HepG2 (cell line): ENCODE results near the gene AKT3. TPM values are rescaled to one million over a fixed set of nuclear protein-coding genes. Genes with fewer than 3 reads are reported as not detected.

Experiments
- ATAC-seq: fragments of 200-7000 bp; cut with Tn5 transposase; 3 replicates; pipeline ENCODE4 v1.9.1; 2020; ENCODE audit warnings: mild to moderate bottlenecking, moderate library complexity
- BruUV-seq: library from RNA; stranded (reverse); fragments of 400-500 nt; replicated peaks from 2 replicates; lab custom pipeline; 2021; lab: Mats Ljungman, UMichigan
- CTCF ChIA-PET: fragments of 300-600 bp; formaldehyde crosslinking; extraction: SDS; loops from one replicate; lab custom pipeline; 2021; ENCODE audit warnings: low total read pairs, inconsistent platforms, low intra/inter-chr PET ratio; lab: Yijun Ruan, JAX
- POLR2A ChIA-PET: fragments of 350-600 bp; sonication (Branson Sonifier 250); formaldehyde crosslinking; loops from one replicate; lab custom pipeline; 2020; ENCODE audit warnings: antibody characterized with exemption, inconsistent platforms; lab: Yijun Ruan, JAX
- DNase-seq: peaks from one replicate; pipeline ENCODE4 v3.0.0-alpha.2; 2015; ENCODE audit warnings: low spot score
- FAIRE-seq: peaks from 3 replicates; lab custom pipeline; 2011; peaks lifted over from hg19 to GRCh38; lab: Jason Lieb, UNC
- H2AFZ ChIP-seq: one replicate; pipeline ENCODE4 v1.6.1; 2011; ENCODE audit warnings: low read length, inconsistent platforms
- H3K27ac ChIP-seq: fragments of 300-600 bp; 3 replicates; pipeline ENCODE4 v1.8.0; 2011; ENCODE audit warnings: mixed run types, mild to moderate bottlenecking, mixed read lengths, low read length, inconsistent platforms; ENCODE audit not compliant: insufficient read depth; ENCODE audit errors: extremely low read length
- H3K27me3 ChIP-seq, 2 experiments: fragments of 200-600 bp in 1 of 2; 2 replicates in 1 of 2; 3 replicates in 1 of 2; pipeline versions ENCODE4 v1.6.0 to v1.8.0; 2011; ENCODE audit warnings: low read length in 2 of 2, mild to moderate bottlenecking in 2 of 2, moderate library complexity in 2 of 2, inconsistent platforms in 1 of 2; ENCODE audit not compliant: insufficient read depth in 2 of 2, control insufficient read depth in 1 of 2
- H3K36me3 ChIP-seq, 2 experiments: fragments of 200-600 bp in 1 of 2; replicated peaks in 1 of 2; 2 replicates in 1 of 2; 3 replicates in 1 of 2; pipeline versions ENCODE4 v1.5.1 to v1.8.0; 2011; ENCODE audit warnings: low read length in 2 of 2, inconsistent platforms in 1 of 2; ENCODE audit not compliant: insufficient read depth in 2 of 2, control insufficient read depth in 1 of 2
- H3K4me1 ChIP-seq: 2 replicates; pipeline ENCODE4 v1.5.1; 2012; ENCODE audit warnings: low read length, inconsistent platforms; ENCODE audit not compliant: insufficient read depth
- H3K4me2 ChIP-seq: 2 replicates; pipeline ENCODE4 v1.6.0; 2011; ENCODE audit warnings: low read depth, low read length, inconsistent platforms
- H3K4me3 ChIP-seq, 3 experiments: fragments of 200-600 bp in 1 of 3; sonication (generic), shearing (Covaris generic) in 1 of 3; replicated peaks in 1 of 3; 2 replicates each; pipeline ENCODE4 v1.5.1; 2011 to 2016; ENCODE audit warnings: low read length in 3 of 3, inconsistent platforms in 2 of 3, low read depth in 2 of 3, mild to moderate bottlenecking in 2 of 3, control low read depth in 1 of 3, mixed read lengths in 1 of 3; ENCODE audit not compliant: insufficient read depth in 1 of 3
- H3K79me2 ChIP-seq: one replicate; pipeline ENCODE4 v1.6.1; 2011; ENCODE audit warnings: low read length, inconsistent platforms; ENCODE audit not compliant: insufficient read depth
- H3K9ac ChIP-seq: 2 replicates; pipeline ENCODE4 v1.6.0; 2011; ENCODE audit warnings: mild to moderate bottlenecking, low read depth, low read length, inconsistent platforms; ENCODE audit not compliant: insufficient read depth
- H3K9me3 ChIP-seq: 2 replicates; pipeline ENCODE4 v1.5.1; 2012; ENCODE audit warnings: mild to moderate bottlenecking, low read length
- H4K20me1 ChIP-seq: 2 replicates; pipeline ENCODE4 v1.6.0; 2011; ENCODE audit warnings: inconsistent platforms, mild to moderate bottlenecking, low read length, moderate library complexity; ENCODE audit not compliant: insufficient read depth
- ARHGAP35 ChIP-seq: sonication (generic); formaldehyde crosslinking; IDR thresholded peaks from 2 replicates; pipeline ENCODE4 v1.9.0; 2022; ENCODE audit warnings: mild to moderate bottlenecking, inconsistent platforms, moderate library complexity, missing genetic modification reagents, borderline replicate concordance
- CENPX ChIP-seq: sonication (generic); formaldehyde crosslinking; IDR thresholded peaks from 2 replicates; pipeline ENCODE4 v1.9.0; 2021; ENCODE audit warnings: mild to moderate bottlenecking, missing genetic modification reagents, moderate library complexity
- DNMT1 ChIP-seq: sonication (generic); formaldehyde crosslinking; IDR thresholded peaks from 2 replicates; pipeline ENCODE4 v1.5.1; 2020; ENCODE audit warnings: mild to moderate bottlenecking, missing genetic modification reagents
- HCFC1 ChIP-seq: fragments of 150-350 bp; IDR thresholded peaks from 2 replicates; pipeline ENCODE4 v1.6.1; 2014; ENCODE audit warnings: low read depth, low read length
- HOXA7 ChIP-seq: sonication (generic); formaldehyde crosslinking; IDR thresholded peaks from 2 replicates; pipeline ENCODE4 v1.8.1; 2022; ENCODE audit warnings: mild to moderate bottlenecking, missing genetic modification reagents, moderate library complexity
- IKZF1 ChIP-seq: fragments of 450-650 bp; IDR thresholded peaks from 2 replicates; pipeline ENCODE4 v1.7.1; 2016
- RBFOX2 ChIP-seq: fragments of 200-400 bp; formaldehyde crosslinking; IDR thresholded peaks from 2 replicates; pipeline ENCODE4 v1.6.1; 2017; ENCODE audit warnings: low read depth, mild to moderate bottlenecking, low read length
- ZNF468 ChIP-seq: sonication (generic); formaldehyde crosslinking; IDR thresholded peaks from 2 replicates; pipeline ENCODE4 v1.8.0; 2022; ENCODE audit warnings: mild to moderate bottlenecking, moderate library complexity, missing genetic modification reagents
- ZNF501 ChIP-seq: sonication (generic); formaldehyde crosslinking; IDR thresholded peaks from 2 replicates; pipeline ENCODE4 v1.5.1; 2020; ENCODE audit warnings: mild to moderate bottlenecking, moderate library complexity, missing genetic modification reagents
- ZNF543 ChIP-seq: sonication (generic); formaldehyde crosslinking; IDR thresholded peaks from 2 replicates; pipeline ENCODE4 v1.4.0; 2020; ENCODE audit warnings: mild to moderate bottlenecking, missing genetic modification reagents
- ZNF747 ChIP-seq: sonication (generic); formaldehyde crosslinking; IDR thresholded peaks from 2 replicates; pipeline ENCODE4 v1.8.1; 2023; ENCODE audit warnings: missing genetic modification reagents, mild to moderate bottlenecking, borderline replicate concordance
- ZNF761 ChIP-seq: sonication (generic); formaldehyde crosslinking; conservative IDR thresholded peaks from 2 replicates; pipeline ENCODE4 v1.4.0; 2020; ENCODE audit warnings: mild to moderate bottlenecking, missing genetic modification reagents
- ZZZ3 ChIP-seq: sonication (generic); formaldehyde crosslinking; IDR thresholded peaks from 2 replicates; pipeline ENCODE4 v1.4.0; 2020; ENCODE audit warnings: missing genetic modification reagents, mild to moderate bottlenecking, borderline replicate concordance
- WGBS: methylation state at CpG from one replicate; pipeline ENCODE4 v1.1.6; 2017; ENCODE audit warnings: low lambda C conversion rate; 5-methylcytosine and 5-hydroxymethylcytosine counted together
- in situ Hi-C: cut with HindIII; loops from 2 replicates; pipeline ENCODE4 v1.10.0; 2017; ENCODE audit warnings: low pct_unique_long_range_greater_than_20kb; ENCODE audit not compliant: extremely low pct_ligation_motif_present
- intact Hi-C: fragments of 100-400 bp; cut with micrococcal nuclease; formaldehyde crosslinking; loops from one replicate; pipeline ENCODE4 v1.10.0; 2022; ENCODE audit not compliant: unreplicated experiment
- polyA plus RNA-seq, 8 experiments: library from polyadenylated mRNA; depleted of rRNA in 3 of 8; stranded (reverse) in 7 of 8; unstranded in 1 of 8; fragments of >200 nt; fragmentation: Illumina TruSeq in 4 of 8; extraction: Trizol in 4 of 8; gene quantifications; 2 replicates each; pipeline versions ENCODE4 v1.2.1 to v1.2.3, GENCODE V29; 2011 to 2016; ENCODE audit warnings: low read depth in 4 of 8, missing spikeins in 1 of 8, mixed read lengths in 1 of 8; ENCODE audit not compliant: insufficient read depth in 1 of 8
- total RNA-seq, 5 experiments: library from RNA; depleted of rRNA; stranded (reverse); fragments of >200 nt; fragmentation: Illumina TruSeq; extraction: Trizol; gene quantifications; 2 replicates each; pipeline ENCODE4 v1.2.3, GENCODE V29; 2016; ENCODE audit warnings: low read depth in 1 of 5
- TF ChIP-seq, protein P1 (sequence below): sonication (generic); formaldehyde crosslinking; IDR thresholded peaks from 2 replicates; pipeline ENCODE4 v1.8.0; 2022; ENCODE audit warnings: missing genetic modification reagents, mild to moderate bottlenecking, borderline replicate concordance
- TF ChIP-seq, protein P2 (sequence below): sonication (generic); formaldehyde crosslinking; IDR thresholded peaks from 2 replicates; pipeline ENCODE4 v1.5.1; 2020; ENCODE audit warnings: mild to moderate bottlenecking, missing genetic modification reagents, moderate library complexity

The AKT3 gene
- total and polyA plus RNA-seq, 2 of the 13 experiments (the other 11 are each of a cell fraction or from before 2014, with no cell fraction given), result 0.07 TPM

DNA sequence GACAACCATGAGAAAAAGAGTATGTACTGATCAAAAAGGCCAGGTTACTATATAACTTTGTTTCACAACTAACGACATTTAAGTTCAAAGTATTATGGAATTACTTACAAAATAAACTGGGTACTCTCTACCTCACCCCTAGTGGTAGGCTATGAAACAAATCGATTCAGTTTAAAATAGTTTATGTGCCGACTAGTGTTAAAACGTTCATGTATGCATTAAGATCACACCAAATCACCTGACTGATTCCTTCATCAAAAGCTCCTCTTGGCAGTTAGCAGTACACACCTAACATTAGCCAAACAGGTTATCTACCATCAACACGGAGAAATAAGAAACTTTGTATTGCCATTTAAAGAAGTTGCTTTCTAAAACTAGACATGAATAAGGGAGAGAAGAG, 137.1 kb downstream of the AKT3 start:
- peak; percentile 39; the same call in 1 of the 3 replicates for ATAC-seq
- intact Hi-C loops, result no loop called here
- H3K9ac ChIP-seq, result no peak overlapping the region
- TF ChIP-seq HCFC1 (no peak), ZZZ3 (CRISPR knock-in tag) (no peak), IKZF1 (no peak), RBFOX2 (no peak), ZNF501 (CRISPR knock-in tag) (no peak)
- TF ChIP-seq, protein P1, sequence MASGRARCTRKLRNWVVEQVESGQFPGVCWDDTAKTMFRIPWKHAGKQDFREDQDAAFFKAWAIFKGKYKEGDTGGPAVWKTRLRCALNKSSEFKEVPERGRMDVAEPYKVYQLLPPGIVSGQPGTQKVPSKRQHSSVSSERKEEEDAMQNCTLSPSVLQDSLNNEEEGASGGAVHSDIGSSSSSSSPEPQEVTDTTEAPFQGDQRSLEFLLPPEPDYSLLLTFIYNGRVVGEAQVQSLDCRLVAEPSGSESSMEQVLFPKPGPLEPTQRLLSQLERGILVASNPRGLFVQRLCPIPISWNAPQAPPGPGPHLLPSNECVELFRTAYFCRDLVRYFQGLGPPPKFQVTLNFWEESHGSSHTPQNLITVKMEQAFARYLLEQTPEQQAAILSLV (CRISPR knock-in tag), result no peak
- no peak overlapping the region for H3K4me2 ChIP-seq
- H2AFZ ChIP-seq, result no peak overlapping the region
- DNase-seq, result no peak
- H3K9me3 ChIP-seq, result no peaks in the 10 kb centered on the region
- H4K20me1 ChIP-seq, result no peaks in the 10 kb centered on the region
- peaks cover 9% of the 10 kb centered on the region for H3K4me1 ChIP-seq
- no peaks in the 10 kb centered on the region for H3K36me3 ChIP-seq
- H3K79me2 ChIP-seq, result no peaks in the 10 kb centered on the region
- ChIA-PET POLR2A (no interaction called here), CTCF (no interaction called here)
- in situ Hi-C loops, result loop anchor here (10.0 kb wide), 1 partner anchor 562 kb away; no protein-coding TSS in a partner anchor
- no TSS peak for BruUV-seq
- no peak for FAIRE-seq
- no peak overlapping the region for H3K27ac ChIP-seq
- WGBS, result 0% methylated on average over 5 of the region's 5 CpGs
- H3K27me3 ChIP-seq, result no peaks in the 10 kb centered on the region
- H3K4me3 ChIP-seq, result no peak overlapping the region

GRCh38 chr1:243712242-243712641, 137.8 kb downstream of the AKT3 start:
- no peaks in the 10 kb centered on the region for H3K36me3 ChIP-seq
- ATAC-seq, result no peak
- H3K27ac ChIP-seq, result no peak overlapping the region
- no TSS peak for BruUV-seq
- no peaks in the 10 kb centered on the region for H3K79me2 ChIP-seq
- no peak overlapping the region for H3K4me3 ChIP-seq
- POLR2A ChIA-PET, result no interaction called here
- no peak overlapping the region for H2AFZ ChIP-seq
- no peak overlapping the region for H3K9ac ChIP-seq
- FAIRE-seq, result no peak
- H4K20me1 ChIP-seq, result no peaks in the 10 kb centered on the region
- H3K4me1 ChIP-seq, result peaks cover 9% of the 10 kb centered on the region
- DNase-seq, result no peak
- no peaks in the 10 kb centered on the region for H3K27me3 ChIP-seq
- intact Hi-C loops, result no loop called here
- WGBS, result 12% methylated on average over 5 of the region's 5 CpGs
- H3K9me3 ChIP-seq, result no peaks in the 10 kb centered on the region
- CTCF ChIA-PET, result no interaction called here
- H3K4me2 ChIP-seq, result no peak overlapping the region
- in situ Hi-C loops, result loop anchor here (10.0 kb wide), 1 partner anchor 563 kb away; no protein-coding TSS in a partner anchor
- TF ChIP-seq ZNF747, result no peak
- TF ChIP-seq DNMT1 (CRISPR knock-in tag), result no peak
- TF ChIP-seq ZNF543, result no peak
- no peak for TF ChIP-seq ZNF761
- TF ChIP-seq ZNF468, result no peak
- TF ChIP-seq ARHGAP35 (CRISPR knock-in tag), result no peak
- TF ChIP-seq CENPX, result no peak
- TF ChIP-seq, protein P2, sequence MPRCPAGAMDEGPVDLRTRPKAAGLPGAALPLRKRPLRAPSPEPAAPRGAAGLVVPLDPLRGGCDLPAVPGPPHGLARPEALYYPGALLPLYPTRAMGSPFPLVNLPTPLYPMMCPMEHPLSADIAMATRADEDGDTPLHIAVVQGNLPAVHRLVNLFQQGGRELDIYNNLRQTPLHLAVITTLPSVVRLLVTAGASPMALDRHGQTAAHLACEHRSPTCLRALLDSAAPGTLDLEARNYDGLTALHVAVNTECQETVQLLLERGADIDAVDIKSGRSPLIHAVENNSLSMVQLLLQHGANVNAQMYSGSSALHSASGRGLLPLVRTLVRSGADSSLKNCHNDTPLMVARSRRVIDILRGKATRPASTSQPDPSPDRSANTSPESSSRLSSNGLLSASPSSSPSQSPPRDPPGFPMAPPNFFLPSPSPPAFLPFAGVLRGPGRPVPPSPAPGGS, result no peak
- no peak for TF ChIP-seq HOXA7
